GM10266 (cell line): Measurements from ENCODE around the gene IGFBP2.

Experiments
- DNase-seq: peaks from one replicate; pipeline ENCODE4 v3.0.0; 2012; ENCODE audit errors: extremely low spot score
- TF ChIP-seq, protein P1 (sequence below): IDR thresholded peaks from 2 replicates; pipeline ENCODE4 v1.5.1; 2012; ENCODE audit warnings: mild to moderate bottlenecking, low read depth; ENCODE audit not compliant: control insufficient read depth, insufficient read depth; ENCODE audit errors: missing control alignments

IGFBP2 gene

DNA sequence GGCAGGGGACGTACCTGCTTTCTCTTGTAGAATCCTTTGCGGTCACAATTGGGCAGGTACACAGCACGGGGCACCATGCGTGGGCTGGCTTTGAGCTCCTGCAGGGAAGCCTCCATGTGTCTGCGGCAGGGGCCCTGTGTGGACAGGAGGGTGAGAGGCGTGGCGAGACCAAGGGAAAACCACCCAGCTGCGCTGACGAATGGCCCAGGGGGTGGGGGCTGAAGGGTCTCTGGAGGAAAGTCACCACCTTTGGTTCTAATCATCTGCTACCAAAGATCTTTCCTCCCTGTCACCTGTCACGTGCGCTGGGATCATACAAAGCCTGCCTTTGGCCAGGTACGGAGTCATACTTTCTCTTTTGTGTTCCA is 44.9 kb downstream of the IGFBP2 start:
- DNase-seq, result no peak
- TF ChIP-seq, protein P1, sequence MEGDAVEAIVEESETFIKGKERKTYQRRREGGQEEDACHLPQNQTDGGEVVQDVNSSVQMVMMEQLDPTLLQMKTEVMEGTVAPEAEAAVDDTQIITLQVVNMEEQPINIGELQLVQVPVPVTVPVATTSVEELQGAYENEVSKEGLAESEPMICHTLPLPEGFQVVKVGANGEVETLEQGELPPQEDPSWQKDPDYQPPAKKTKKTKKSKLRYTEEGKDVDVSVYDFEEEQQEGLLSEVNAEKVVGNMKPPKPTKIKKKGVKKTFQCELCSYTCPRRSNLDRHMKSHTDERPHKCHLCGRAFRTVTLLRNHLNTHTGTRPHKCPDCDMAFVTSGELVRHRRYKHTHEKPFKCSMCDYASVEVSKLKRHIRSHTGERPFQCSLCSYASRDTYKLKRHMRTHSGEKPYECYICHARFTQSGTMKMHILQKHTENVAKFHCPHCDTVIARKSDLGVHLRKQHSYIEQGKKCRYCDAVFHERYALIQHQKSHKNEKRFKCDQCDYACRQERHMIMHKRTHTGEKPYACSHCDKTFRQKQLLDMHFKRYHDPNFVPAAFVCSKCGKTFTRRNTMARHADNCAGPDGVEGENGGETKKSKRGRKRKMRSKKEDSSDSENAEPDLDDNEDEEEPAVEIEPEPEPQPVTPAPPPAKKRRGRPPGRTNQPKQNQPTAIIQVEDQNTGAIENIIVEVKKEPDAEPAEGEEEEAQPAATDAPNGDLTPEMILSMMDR, result no peak

DNA sequence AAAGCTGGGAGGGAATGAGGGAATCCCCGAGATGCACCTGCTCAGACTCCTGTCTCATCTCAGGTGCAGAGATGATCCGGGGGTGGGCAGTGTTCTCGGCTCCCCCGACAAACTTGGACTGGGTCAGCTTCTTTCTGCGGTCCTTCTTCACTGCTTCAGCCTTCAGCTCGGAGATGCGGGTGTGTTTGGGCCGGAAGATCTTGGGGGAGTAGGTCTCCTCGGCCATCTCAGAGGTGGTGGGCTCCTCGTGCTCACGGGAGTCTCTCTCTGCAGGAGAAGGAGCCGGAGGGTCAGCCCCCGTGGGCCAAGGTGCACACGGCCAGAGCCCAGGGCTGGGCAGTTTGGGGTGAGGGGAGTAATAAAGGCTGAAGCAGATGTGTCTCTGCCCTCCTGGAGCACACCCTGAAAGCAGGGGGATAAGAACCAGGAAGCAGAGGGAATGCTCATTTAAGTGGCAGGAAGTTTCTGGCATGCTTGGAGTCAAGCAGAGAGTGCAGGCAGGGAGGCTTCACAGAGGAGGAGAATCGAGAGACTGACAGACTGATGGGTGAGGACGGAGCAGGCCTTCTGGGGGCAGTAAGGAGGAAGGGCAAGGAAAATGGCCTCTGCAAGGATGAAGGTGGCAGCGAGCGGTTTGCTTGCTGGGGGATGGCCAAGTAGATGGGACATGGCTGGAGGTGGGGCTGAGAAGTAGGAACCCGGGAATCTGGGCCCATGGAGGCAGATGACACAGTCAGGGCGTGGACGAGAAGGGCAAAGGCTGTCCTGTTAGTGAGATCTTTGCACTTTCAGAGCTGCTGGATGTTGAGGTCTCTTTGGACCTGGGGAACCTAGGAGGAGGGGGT is 45.8 kb downstream of the IGFBP2 start:
- DNase-seq, result no peak

DNA sequence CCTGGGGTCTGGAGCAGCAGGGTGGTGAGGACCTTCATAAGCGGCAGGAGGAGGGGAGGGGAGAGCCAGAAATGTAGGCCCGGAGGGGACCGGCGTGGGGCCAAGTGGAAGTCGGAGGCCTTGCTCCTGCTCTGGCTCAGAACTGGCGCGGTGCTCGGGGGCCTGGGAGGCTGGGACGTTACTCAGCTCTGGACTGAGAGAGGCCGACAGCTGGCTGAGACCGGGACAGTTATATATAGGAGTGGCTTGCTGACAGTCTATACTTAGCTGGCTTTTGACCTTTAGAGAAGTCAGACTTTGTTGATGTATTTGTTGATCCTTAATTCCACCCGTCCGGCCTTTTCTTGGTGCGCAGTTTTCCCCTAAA is 46.4 kb downstream of the IGFBP2 start:
- DNase-seq, result no peak
- TF ChIP-seq, protein P1, result no peak

More for the DNA sequence above, 45.8 kb downstream of the IGFBP2 start:
- TF ChIP-seq, protein P1, result no peak

DNA sequence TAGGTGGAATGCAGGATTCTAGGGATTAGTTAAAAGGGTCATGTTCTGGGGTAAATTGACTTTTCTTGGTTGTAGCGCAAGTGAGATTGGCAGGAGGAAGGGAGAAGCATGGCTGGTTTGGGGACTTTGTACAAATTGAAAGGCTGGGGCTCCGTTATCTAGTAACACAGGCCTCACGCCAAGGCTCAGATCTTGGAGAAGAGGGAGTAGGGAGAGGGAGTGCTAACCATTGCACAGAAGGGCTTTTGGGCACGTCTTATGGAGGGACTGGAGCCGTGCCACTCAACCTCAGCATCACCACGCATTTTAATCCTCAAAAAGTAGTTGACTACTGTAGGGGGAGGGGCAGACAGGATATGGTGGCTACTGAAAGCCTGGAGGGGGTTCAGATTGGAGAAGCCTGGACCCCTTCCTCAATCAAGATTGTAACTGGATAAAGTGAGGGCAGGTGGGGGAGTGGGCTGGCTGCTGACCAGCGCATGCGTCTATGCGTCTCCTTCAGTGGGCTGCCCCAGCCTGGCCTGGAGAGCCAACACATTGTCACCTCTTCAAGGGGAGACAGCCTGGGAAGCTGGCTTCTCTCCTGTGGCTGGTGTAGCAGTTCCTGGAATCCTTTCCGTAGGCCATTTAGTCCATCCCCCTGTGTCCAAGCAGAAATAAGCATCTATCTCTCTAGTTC is 47.9 kb downstream of the IGFBP2 start:
- DNase-seq, result no peak
- TF ChIP-seq, protein P1, result no peak

DNA sequence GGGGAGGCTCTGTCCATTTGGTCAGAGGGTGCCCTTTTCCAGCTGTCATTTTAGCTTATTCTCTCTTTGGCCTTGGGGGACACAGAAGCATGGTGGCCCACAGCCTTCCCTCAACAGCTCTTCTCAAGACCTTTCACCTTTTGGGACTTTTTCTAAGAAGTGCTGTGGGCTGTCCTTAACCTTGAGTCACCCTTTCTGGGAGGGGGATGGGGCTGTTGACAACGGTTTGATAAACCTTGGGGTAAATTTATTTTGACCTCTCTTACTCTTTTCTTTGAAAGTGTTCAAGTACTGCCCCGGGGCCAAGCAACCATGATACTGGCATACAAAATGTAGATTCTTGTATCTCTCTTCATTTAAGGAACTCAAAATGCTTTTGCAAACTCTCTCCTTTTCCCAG is 48.5 kb downstream of the IGFBP2 start:
- TF ChIP-seq, protein P1, result no peak
- no peak for DNase-seq

DNA sequence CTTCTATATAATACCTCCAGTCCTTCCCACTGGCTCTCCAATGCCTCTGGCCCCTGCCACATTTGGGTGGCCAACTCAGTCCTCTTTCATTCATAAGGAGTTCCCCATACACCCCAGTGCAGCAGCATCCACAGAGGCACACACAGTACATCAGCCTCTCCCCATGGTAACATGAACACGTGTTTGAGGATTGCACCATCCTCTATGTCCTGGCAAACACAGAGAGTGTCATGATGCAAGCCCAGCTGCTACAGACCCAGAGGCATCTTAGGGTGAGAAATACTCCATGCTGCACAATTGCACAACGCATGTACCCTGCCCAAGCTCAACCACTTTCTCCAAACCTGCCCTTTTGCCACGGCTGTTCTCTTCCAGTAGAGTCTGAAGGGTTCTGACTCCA is 50.6 kb downstream of the IGFBP2 start:
- TF ChIP-seq, protein P1, result no peak
- DNase-seq, result no peak

DNA sequence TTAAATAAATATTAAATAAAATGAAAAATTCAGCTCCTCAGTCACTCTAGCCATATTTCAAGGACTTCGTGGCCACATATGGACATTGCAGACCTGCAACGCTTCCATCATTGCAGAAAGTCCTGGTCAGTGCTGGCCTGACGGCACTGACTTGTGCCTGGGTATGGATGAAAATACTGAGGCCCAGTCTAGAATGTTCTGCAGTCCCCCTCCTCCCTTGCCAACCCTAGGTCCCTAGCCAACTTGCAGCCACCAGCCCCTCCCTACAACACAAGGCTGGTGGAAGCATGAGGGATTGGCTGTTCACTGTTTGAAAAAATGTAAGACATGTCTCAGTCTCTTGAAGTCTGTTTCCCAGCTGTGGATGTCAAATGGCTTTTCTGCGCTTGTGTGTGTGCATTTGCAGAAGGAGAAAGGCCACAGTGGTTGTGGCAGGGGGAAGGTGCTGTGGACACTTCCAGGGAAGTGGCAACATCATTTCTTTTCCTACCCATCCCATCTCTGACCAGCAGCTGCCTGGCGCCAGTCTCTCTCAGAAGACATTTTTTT is 52.2 kb downstream of the IGFBP2 start:
- TF ChIP-seq, protein P1, result no peak
- DNase-seq, result no peak
